HCT116 (cell line): ENCODE data around the gene VCAN. TPM values are rescaled to one million over a fixed set of nuclear protein-coding genes. Genes with fewer than 3 reads are reported as not detected.

ENCODE experiments used
- ATAC-seq: fragments of 200-7000 bp; cut with Tn5 transposase; 2 replicates; pipeline ENCODE4 v1.9.1; 2020; ENCODE audit warnings: mild to moderate bottlenecking, moderate library complexity
- BruUV-seq: library from RNA; stranded (reverse); fragments of 400-500 nt; replicated peaks from 2 replicates; lab custom pipeline; 2021; lab: Mats Ljungman, UMichigan
- CTCF ChIA-PET: fragments of 300-600 bp; sonication (Branson Sonifier 250); formaldehyde crosslinking; loops from one replicate; lab custom pipeline; 2021; ENCODE audit warnings: antibody characterized with exemption; lab: Charles Lee
- POLR2A ChIA-PET: fragments of 300-600, 350-600 bp; sonication (Branson Sonifier 250); formaldehyde crosslinking; loops from one replicate; lab custom pipeline; 2021; ENCODE audit warnings: antibody characterized with exemption; lab: Charles Lee
- RAD21 ChIA-PET, 2 experiments: fragments of 300-600 bp; sonication (Branson Sonifier 250); formaldehyde crosslinking; loops; one replicate each; lab custom pipeline; 2023; ENCODE audit warnings: low total read pairs in 2 of 2; ENCODE audit not compliant: uncharacterized antibody in 2 of 2, unreplicated experiment in 2 of 2, low non-redundant PET in 1 of 2; lab: Charles Lee
- DNase-seq: peaks from one replicate; pipeline ENCODE4 v3.0.0-alpha.2; 2010; ENCODE audit warnings: low read depth, low spot score
- H2AFZ ChIP-seq: fragments of 200-600 bp; shearing (Covaris generic), sonication (generic); 2 replicates; pipeline ENCODE4 v1.6.1; 2017; ENCODE audit warnings: low read depth, mixed run types, mixed read lengths, antibody characterized with exemption, low read length; ENCODE audit not compliant: poor library complexity, severe bottlenecking
- H3K27ac ChIP-seq: 2 replicates; pipeline ENCODE4 v1.5.1; 2012; ENCODE audit warnings: low read depth, low read length
- H3K27me3 ChIP-seq: fragments of 200-600 bp; sonication (generic); 2 replicates; pipeline ENCODE4 v1.6.1; 2016; ENCODE audit warnings: mixed run types, low read length, mixed read lengths; ENCODE audit not compliant: insufficient read depth
- H3K36me3 ChIP-seq, 2 experiments: fragments of 200-500 bp in 1 of 2; fragments of 200-600 bp in 1 of 2; sonication (Bioruptor generic) in 1 of 2; sonication (generic) in 1 of 2; 2 replicates each; pipeline versions ENCODE4 v1.5.1 to v1.6.1; 2014 to 2016; ENCODE audit warnings: low read length in 2 of 2, inconsistent platforms in 1 of 2, mixed read lengths in 1 of 2, mixed run types in 1 of 2; ENCODE audit not compliant: insufficient read depth in 2 of 2, control insufficient read depth in 1 of 2
- H3K4me1 ChIP-seq, 2 experiments: fragments of 200-600 bp in 1 of 2; sonication (generic) in 1 of 2; 2 replicates each; pipeline versions ENCODE4 v1.5.1 to v1.6.1; 2012 to 2017; ENCODE audit warnings: low read length in 2 of 2, inconsistent platforms in 1 of 2, mild to moderate bottlenecking in 1 of 2, mixed read lengths in 1 of 2, mixed run types in 1 of 2, moderate library complexity in 1 of 2; ENCODE audit not compliant: insufficient read depth in 2 of 2, control insufficient read depth in 1 of 2
- H3K4me2 ChIP-seq: fragments of 200-600 bp; sonication (generic); 2 replicates; pipeline ENCODE4 v1.6.1; 2017; ENCODE audit warnings: mixed run types, low read length, mixed read lengths
- H3K4me3 ChIP-seq, 2 experiments: fragments of 200-600 bp in 1 of 2; sonication (generic) in 1 of 2; replicated peaks in 1 of 2; 2 replicates each; pipeline ENCODE4 v1.5.1; 2011 to 2016; ENCODE audit warnings: low read length in 2 of 2, control low read depth in 1 of 2, low read depth in 1 of 2, mild to moderate bottlenecking in 1 of 2, mixed read lengths in 1 of 2, mixed run types in 1 of 2
- H3K79me2 ChIP-seq: fragments of 200-600 bp; sonication (generic); 2 replicates; pipeline ENCODE4 v1.6.1; 2017; ENCODE audit warnings: mild to moderate bottlenecking, mixed run types, low read length, moderate library complexity, mixed read lengths; ENCODE audit not compliant: insufficient read depth
- H3K9ac ChIP-seq: fragments of 200-600 bp; sonication (generic); 2 replicates; pipeline ENCODE4 v1.6.1; 2016; ENCODE audit warnings: low read length, mixed read lengths
- H3K9me2 ChIP-seq: fragments of 200-600 bp; sonication (generic), shearing (Covaris generic); 2 replicates; pipeline ENCODE4 v1.6.1; 2017; ENCODE audit warnings: mixed run types, mild to moderate bottlenecking, moderate library complexity; ENCODE audit not compliant: insufficient read depth
- H3K9me3 ChIP-seq, 2 experiments: fragments of 200-500 bp in 1 of 2; fragments of 200-600 bp in 1 of 2; sonication (Bioruptor generic) in 1 of 2; sonication (generic) in 1 of 2; 2 replicates each; pipeline ENCODE4 v1.6.1; 2014 to 2017; ENCODE audit warnings: low read length in 2 of 2, mixed read lengths in 2 of 2, inconsistent platforms in 1 of 2, low read depth in 1 of 2, mild to moderate bottlenecking in 1 of 2, mixed run types in 1 of 2, moderate library complexity in 1 of 2; ENCODE audit not compliant: control insufficient read depth in 1 of 2, insufficient read depth in 1 of 2
- H4K20me1 ChIP-seq: fragments of 200-600 bp; sonication (generic), shearing (Covaris generic); 2 replicates; pipeline ENCODE4 v1.6.1; 2017; ENCODE audit warnings: mixed run types, mild to moderate bottlenecking, moderate library complexity; ENCODE audit not compliant: insufficient read depth
- CBX3 ChIP-seq: IDR thresholded peaks from 2 replicates; pipeline ENCODE4 v1.6.1; 2012; ENCODE audit warnings: low read depth
- EGR1 ChIP-seq: IDR thresholded peaks from 2 replicates; pipeline ENCODE4 v1.6.1; 2012; ENCODE audit warnings: low read depth
- ELF1 ChIP-seq: IDR thresholded peaks from 2 replicates; pipeline ENCODE4 v1.6.1; 2012; ENCODE audit warnings: low read depth, borderline replicate concordance
- EZH2 ChIP-seq: fragments of 200-600 bp; sonication (generic); IDR thresholded peaks from 2 replicates; pipeline ENCODE4 v1.6.1; 2017; ENCODE audit warnings: antibody characterized with exemption, mixed run types
- EZH2phosphoT487 ChIP-seq: fragments of 200-600 bp; IDR thresholded peaks from 2 replicates; pipeline ENCODE4 v1.6.1; 2018; ENCODE audit warnings: antibody characterized with exemption, borderline replicate concordance
- FOSL1 ChIP-seq: IDR thresholded peaks from 2 replicates; pipeline ENCODE4 v1.6.1; 2012; ENCODE audit warnings: low read depth
- JUND ChIP-seq: IDR thresholded peaks from 2 replicates; pipeline ENCODE4 v1.6.1; 2012
- POLR2A ChIP-seq: IDR thresholded peaks from 2 replicates; pipeline ENCODE4 v1.7.0; 2011; ENCODE audit warnings: borderline replicate concordance; ENCODE audit not compliant: insufficient read depth, insufficient read length; ENCODE audit errors: extremely low read depth
- POLR2AphosphoS5 ChIP-seq: IDR thresholded peaks from 2 replicates; pipeline ENCODE4 v1.6.1; 2011; ENCODE audit warnings: mild to moderate bottlenecking, low read depth, low read length, moderate library complexity
- RAD21 ChIP-seq: IDR thresholded peaks from 2 replicates; pipeline ENCODE4 v1.6.1; 2012; ENCODE audit warnings: low read depth, mild to moderate bottlenecking
- SIN3A ChIP-seq: IDR thresholded peaks from 2 replicates; pipeline ENCODE4 v1.6.1; 2012; ENCODE audit warnings: low read depth
- SP1 ChIP-seq: IDR thresholded peaks from 2 replicates; pipeline ENCODE4 v1.6.1; 2012; ENCODE audit warnings: low read depth
- SRF ChIP-seq: IDR thresholded peaks from 2 replicates; pipeline ENCODE4 v1.6.1; 2012; ENCODE audit warnings: low read depth
- TCF7L2 ChIP-seq: IDR thresholded peaks from 2 replicates; pipeline ENCODE4 v1.7.0; 2011; ENCODE audit warnings: borderline replicate concordance, inconsistent platforms; ENCODE audit not compliant: insufficient read depth, insufficient read length; ENCODE audit errors: extremely low read depth
- ZNF274 ChIP-seq: fragments of 200-500 bp; sonication (Bioruptor generic); IDR thresholded peaks from 2 replicates; pipeline ENCODE4 v1.6.1; 2014; ENCODE audit warnings: mild to moderate bottlenecking, low read depth, low read length, inconsistent platforms
- intact Hi-C: fragments of 100-400 bp; cut with micrococcal nuclease; formaldehyde crosslinking; loops from 2 replicates; pipeline ENCODE4 v1.10.0; 2022
- total RNA-seq: library from RNA; stranded (reverse); gene quantifications from one replicate; pipeline ENCODE4 v1.2.1, GENCODE V29; 2021; ENCODE audit not compliant: unreplicated experiment
- TF ChIP-seq, protein P1 (sequence below): IDR thresholded peaks from 2 replicates; pipeline ENCODE4 v1.6.1; 2011; ENCODE audit warnings: mild to moderate bottlenecking, low read length, moderate library complexity; ENCODE audit not compliant: insufficient replicate concordance; ENCODE audit errors: extremely low read depth
- TF ChIP-seq, protein P2 (sequence below): IDR thresholded peaks from 2 replicates; pipeline ENCODE4 v1.6.1; 2012
- TF ChIP-seq, protein P3 (sequence below), 3 experiments: fragments of 200-600 bp in 1 of 3; sonication (generic) in 1 of 3; IDR thresholded peaks in 2 of 3; conservative IDR thresholded peaks in 1 of 3; 2 replicates each; pipeline ENCODE4 v1.5.1; 2012 to 2017; ENCODE audit warnings: low read depth in 2 of 3, low read length in 2 of 3, antibody characterized with exemption in 1 of 3, borderline replicate concordance in 1 of 3, control low read depth in 1 of 3, mild to moderate bottlenecking in 1 of 3, mixed read lengths in 1 of 3, mixed run types in 1 of 3, moderate library complexity in 1 of 3; ENCODE audit not compliant: insufficient read depth in 1 of 3
- TF ChIP-seq, protein P4 (sequence below): IDR thresholded peaks from 2 replicates; pipeline ENCODE4 v1.6.1; 2012

VCAN gene
- total RNA-seq, 1 experiment from 2014 or later, result 49.9 TPM

DNA sequence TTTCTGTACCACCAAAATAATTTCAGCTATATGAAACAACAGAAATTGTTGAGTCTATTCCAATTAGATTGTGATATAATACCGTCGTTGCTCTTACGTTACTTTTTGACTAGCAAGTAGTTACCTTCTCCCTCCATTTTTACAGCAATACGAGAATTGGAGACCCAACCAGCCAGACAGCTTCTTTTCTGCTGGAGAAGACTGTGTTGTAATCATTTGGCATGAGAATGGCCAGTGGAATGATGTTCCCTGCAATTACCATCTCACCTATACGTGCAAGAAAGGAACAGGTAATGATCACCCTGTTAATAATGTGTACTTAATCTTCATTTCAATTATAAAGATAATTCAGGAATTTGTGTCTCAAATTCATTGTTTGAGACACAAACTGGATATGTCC lies 100.7 kb downstream of the VCAN start:
- H3K9ac ChIP-seq, result no peak overlapping the region
- intact Hi-C loops, result no loop called here
- POLR2A ChIA-PET, result no interaction called here
- TF ChIP-seq, protein P1, sequence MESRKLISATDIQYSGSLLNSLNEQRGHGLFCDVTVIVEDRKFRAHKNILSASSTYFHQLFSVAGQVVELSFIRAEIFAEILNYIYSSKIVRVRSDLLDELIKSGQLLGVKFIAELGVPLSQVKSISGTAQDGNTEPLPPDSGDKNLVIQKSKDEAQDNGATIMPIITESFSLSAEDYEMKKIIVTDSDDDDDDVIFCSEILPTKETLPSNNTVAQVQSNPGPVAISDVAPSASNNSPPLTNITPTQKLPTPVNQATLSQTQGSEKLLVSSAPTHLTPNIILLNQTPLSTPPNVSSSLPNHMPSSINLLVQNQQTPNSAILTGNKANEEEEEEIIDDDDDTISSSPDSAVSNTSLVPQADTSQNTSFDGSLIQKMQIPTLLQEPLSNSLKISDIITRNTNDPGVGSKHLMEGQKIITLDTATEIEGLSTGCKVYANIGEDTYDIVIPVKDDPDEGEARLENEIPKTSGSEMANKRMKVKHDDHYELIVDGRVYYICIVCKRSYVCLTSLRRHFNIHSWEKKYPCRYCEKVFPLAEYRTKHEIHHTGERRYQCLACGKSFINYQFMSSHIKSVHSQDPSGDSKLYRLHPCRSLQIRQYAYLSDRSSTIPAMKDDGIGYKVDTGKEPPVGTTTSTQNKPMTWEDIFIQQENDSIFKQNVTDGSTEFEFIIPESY, result no peak
- TF ChIP-seq CBX3, result no peak
- TF ChIP-seq SP1, result no peak
- TF ChIP-seq TCF7L2, result no peak
- no peak for TF ChIP-seq EGR1
- no peak for TF ChIP-seq POLR2AphosphoS5
- TF ChIP-seq, protein P2, sequence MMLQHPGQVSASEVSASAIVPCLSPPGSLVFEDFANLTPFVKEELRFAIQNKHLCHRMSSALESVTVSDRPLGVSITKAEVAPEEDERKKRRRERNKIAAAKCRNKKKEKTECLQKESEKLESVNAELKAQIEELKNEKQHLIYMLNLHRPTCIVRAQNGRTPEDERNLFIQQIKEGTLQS, result no peak
- TF ChIP-seq JUND, result no peak
- TF ChIP-seq FOSL1, result no peak
- no peak for TF ChIP-seq ZNF274
- no peak for TF ChIP-seq POLR2A
- TF ChIP-seq, protein P3, sequence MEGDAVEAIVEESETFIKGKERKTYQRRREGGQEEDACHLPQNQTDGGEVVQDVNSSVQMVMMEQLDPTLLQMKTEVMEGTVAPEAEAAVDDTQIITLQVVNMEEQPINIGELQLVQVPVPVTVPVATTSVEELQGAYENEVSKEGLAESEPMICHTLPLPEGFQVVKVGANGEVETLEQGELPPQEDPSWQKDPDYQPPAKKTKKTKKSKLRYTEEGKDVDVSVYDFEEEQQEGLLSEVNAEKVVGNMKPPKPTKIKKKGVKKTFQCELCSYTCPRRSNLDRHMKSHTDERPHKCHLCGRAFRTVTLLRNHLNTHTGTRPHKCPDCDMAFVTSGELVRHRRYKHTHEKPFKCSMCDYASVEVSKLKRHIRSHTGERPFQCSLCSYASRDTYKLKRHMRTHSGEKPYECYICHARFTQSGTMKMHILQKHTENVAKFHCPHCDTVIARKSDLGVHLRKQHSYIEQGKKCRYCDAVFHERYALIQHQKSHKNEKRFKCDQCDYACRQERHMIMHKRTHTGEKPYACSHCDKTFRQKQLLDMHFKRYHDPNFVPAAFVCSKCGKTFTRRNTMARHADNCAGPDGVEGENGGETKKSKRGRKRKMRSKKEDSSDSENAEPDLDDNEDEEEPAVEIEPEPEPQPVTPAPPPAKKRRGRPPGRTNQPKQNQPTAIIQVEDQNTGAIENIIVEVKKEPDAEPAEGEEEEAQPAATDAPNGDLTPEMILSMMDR (IDR thresholded peaks at IDR 0.05 in 2 of 3, conservative IDR thresholded peaks at IDR 0.05 in 1 of 3; ENCODE audit: borderline replicate concordance in 1 of 3, insufficient read depth in 1 of 3, low read depth in 2 of 3, low read length in 2 of 3), result no peak
- no peak for TF ChIP-seq SRF
- TF ChIP-seq, protein P4, sequence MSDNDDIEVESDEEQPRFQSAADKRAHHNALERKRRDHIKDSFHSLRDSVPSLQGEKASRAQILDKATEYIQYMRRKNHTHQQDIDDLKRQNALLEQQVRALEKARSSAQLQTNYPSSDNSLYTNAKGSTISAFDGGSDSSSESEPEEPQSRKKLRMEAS, result no peak
- no peak for TF ChIP-seq ELF1
- TF ChIP-seq EZH2phosphoT487, result no peak
- no peak for TF ChIP-seq EZH2
- no peak for TF ChIP-seq SIN3A
- no peak for TF ChIP-seq RAD21
- CTCF ChIA-PET, result no interaction called here
- no TSS peak for BruUV-seq
- no peaks in the 10 kb centered on the region for H3K27me3 ChIP-seq
- H3K9me2 ChIP-seq, result no peaks in the 10 kb centered on the region
- no peaks in the 10 kb centered on the region for H4K20me1 ChIP-seq
- H3K79me2 ChIP-seq, result no peaks in the 10 kb centered on the region
- no peak for DNase-seq
- no peak overlapping the region for H3K4me3 ChIP-seq
- H3K27ac ChIP-seq, result no peak overlapping the region
- RAD21 ChIA-PET, result no interaction called here
- H3K4me1 ChIP-seq, result peaks cover 20 to 33% of the 10 kb centered on the region in 2 experiments; a peak in 3 of 4 replicates
- H3K9me3 ChIP-seq, result no peaks in the 10 kb centered on the region
- H3K36me3 ChIP-seq, result peaks cover 0 to 4% of the 10 kb centered on the region in 2 experiments; a peak in 1 of 4 replicates
- ATAC-seq, result no peak
- H2AFZ ChIP-seq, result no peak overlapping the region
- no peak overlapping the region for H3K4me2 ChIP-seq
